GM03348 (cell line): ENCODE data around the gene PLA2G4D.

Experiments used
- DNase-seq: peaks from one replicate; pipeline ENCODE4 v3.0.0; 2012; ENCODE audit warnings: low spot score

The PLA2G4D gene

GRCh38 chr15:42094512-42094963 lies at the start of gene PLA2G4D:
TSS of gene PLA2G4D (minus strand) at chr15:42094562. CDS start at chr15:42094459, 103 bp downstream.
- DNase-seq = no peak

GRCh38 chr15:42143356-42143755 lies 49.0 kb upstream of the PLA2G4D start:
- no peak for DNase-seq

GRCh38 chr15:42141795-42142667 lies 47.7 kb upstream of the PLA2G4D start:
- DNase-seq = no peak

GRCh38 chr15:42141246-42141645 lies 46.9 kb upstream of the PLA2G4D start:
- DNase-seq = no peak

DNA sequence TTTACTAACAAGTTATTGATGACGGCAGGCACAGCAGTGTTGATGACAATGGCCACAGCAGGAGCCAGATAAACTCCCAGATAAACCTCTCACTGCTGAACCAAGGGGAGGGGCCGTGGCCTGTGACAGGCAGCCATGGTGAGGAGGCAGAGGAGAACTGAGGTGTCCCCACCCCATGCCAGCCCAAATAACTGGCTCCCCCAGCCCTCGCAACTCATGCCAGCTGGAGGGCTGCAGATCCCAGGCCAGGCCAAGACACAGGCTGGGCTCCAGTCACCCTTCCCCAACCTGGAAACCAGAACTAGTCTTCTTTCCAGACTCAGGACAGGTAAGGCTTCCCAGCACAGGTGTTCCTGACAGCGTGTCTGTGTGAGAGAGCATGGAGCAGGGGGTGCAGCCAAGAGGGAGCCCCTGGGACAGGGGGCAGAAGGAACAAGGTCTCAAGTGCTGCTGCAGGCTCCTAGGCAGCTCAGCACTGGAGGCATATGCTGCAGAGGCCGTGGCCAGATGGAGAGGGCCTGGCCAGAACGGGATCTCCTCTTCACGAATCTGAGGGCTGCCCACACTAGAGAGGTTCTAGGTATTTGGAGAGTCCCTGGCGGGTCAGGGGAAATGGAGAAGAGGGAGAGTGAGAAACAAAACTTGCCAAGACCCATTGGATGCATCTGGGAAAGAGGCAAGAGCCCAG lies 46.2 kb upstream of the PLA2G4D start:
- no peak for DNase-seq

GRCh38 chr15:42139596-42139995 lies 45.2 kb upstream of the PLA2G4D start:
- DNase-seq = no peak

- no peak for DNase-seq
These were observed 44.6 kb upstream of the PLA2G4D start for GRCh38 chr15:42138968-42139386.

DNA sequence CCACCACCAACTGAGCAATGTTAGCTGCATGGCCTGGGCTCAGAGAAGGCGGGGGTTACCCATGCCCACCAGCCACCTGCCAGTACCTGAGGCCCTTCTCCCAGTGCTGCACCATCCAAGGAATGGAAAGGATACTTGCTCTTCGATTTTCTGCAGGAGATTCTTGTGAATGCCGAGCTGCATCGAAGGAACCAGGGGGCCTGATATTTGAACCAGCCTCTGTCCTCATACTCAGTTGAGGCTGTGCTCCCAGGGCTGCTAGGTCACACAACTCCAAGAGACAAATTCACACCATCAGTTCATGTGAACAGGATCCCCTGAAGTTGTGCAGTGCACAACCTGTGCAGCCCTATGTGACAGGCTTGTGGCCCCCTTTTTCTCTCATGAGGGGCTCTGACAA lies 44.0 kb upstream of the PLA2G4D start:
- DNase-seq = no peak

- DNase-seq = peak; percentile 79
These were observed 43.3 kb upstream of the PLA2G4D start for GRCh38 chr15:42137461-42138261.

DNA sequence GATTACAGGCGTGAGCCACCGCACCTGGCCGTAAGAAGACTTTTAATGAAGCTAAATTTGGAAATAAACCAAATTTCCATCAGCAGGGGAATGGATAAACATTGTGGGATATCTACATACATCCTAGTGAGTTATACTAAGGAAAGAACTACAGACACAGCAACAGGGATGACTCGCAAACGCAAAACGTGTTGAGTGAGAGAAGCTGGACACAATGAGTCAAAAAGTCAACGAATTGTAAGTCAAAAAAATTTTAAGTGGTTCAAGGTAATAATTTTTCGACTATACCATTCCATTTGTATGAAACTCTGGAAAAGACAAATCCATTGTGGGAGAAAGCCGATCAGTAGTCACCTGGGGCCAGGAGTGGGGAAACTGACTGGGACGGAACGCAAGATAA lies 42.2 kb upstream of the PLA2G4D start:
- no peak for DNase-seq

GRCh38 chr15:42135351-42135750 lies 41.0 kb upstream of the PLA2G4D start:
- no peak for DNase-seq

DNA sequence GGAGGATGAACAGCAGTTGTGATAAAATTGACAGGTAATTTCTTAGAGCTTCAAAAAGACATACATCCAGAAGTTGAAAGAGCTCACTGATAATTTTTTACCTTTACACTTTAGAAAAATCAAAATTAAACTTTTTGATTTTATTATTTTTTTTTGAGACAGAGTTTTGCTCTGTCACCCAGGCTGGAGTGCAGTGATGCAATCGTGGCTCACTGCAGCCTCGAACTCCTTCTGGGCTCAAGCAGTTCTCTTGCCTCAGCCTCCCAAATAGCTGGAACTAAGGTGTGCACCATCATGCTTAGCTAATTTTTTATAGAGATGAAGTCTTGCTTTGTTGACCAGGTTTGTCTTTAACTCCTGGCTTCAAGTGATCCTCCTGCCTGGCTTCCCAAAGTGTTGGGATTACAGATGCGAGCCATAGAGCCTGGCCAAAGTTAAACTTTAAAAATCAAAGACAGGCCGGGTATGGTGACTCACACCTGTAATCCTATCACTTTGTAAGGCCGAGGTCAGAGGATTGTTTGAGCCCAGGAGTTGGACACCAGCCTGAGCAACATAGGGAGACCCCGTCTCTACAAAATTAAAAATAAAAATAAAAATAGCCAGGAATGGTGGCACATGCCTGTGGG lies 40.4 kb upstream of the PLA2G4D start:
- DNase-seq = no peak

DNA sequence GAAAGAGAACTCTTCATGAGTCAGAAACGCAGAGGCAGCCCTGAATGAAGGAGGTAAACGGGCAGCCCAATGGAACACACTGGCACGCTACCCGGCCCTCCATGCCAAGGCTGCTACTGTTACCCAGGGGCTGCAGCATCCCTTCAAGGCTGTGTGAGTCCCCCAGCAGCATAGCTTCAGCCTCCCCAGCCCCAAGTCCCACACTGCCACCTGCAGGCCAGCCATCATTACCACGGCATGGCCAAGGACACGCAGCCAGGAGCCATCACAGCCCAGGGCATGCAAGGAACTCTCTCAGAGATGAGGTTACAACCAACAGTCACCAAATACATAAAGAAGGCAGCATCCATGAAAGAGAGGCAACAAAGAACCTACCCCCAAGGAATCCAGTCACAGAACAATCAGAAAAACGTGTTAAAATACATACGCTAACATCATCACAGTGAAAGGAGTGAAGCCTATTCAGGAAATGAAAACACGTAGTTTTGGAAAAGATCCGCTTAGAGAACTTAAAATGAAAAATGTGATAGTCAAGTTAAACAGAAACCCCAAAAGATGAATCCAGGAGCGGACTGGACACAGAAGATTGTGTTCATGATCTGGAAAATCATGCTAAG lies 39.6 kb upstream of the PLA2G4D start:
- DNase-seq = peak; percentile 60

DNA sequence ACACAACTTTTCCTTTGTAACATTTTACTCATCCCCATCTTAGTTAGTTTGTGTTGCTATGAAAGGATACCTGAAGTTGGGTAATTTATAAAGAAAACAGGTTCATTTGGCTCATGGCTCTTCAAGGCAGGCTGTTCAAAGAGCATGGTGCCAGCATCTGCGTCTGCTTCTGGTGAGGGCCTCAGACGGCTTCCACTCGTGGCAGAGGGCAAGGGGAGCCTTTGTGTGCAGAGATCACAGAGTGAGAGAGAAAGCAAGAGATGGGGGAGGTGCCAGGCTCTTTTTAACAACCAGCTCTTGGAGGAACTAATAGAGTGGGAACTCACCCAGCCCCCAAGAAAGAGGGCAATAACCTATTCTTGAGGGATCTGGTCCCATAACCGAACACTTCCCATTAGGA lies 39.0 kb upstream of the PLA2G4D start:
- DNase-seq = no peak

GRCh38 chr15:42131826-42132806 lies 37.8 kb upstream of the PLA2G4D start:
- DNase-seq = no peak

- no peak for DNase-seq
These were observed 36.6 kb upstream of the PLA2G4D start for GRCh38 chr15:42131006-42131405.

DNA sequence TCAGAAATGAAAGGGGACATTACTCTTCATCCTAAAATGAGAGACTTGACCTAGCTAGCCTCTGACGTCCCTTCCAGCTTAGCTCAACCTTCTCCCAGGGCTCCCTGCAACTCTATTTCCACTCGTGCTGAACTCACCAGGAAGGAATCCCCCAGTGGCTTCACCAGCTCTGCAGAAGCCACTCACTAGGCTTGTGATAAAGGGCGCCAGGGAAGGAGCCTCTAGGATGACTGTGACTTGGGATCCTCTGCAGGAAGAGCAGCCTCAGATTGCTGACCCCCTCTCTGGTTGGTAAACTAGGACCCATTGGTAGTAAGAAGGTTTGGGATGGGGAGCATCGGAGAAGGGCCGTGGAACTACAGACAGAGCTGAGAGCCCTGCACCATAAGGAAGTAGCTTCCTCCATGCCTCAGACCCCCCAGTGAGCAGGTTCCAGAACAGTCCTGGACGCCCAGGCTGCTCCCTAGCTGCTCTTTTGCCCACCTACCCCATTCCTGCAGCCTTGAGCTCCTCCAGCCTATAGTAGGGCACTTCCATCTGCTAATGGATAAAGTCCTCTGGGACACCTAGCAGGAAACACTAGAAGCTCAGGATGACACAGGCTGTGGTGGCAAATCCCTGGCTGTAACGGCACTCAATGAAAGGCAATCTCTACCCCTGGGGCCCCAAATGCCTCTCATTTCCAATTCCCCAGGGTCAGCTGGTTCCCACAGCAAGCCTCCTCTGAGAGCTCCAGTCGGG lies 36.1 kb upstream of the PLA2G4D start:
- DNase-seq = no peak

DNA sequence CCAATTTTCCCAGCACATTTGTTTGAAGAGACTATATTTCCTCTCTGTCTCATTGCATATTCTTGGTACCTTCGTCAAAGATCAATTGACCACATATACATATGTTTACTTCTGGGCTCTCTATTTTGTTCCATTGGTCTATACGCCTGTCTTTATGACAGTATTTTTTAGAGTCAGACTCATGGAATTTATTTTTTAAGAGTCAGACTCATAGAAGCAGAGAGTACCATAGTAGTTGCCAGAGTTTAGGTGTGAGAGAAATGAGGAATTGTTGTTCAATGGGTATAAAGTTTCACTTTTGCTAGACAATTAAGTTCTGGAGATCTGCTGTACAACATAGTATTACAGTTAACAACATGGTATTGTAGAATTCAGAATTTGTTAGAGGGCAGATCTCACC lies 35.0 kb upstream of the PLA2G4D start:
- no peak for DNase-seq

GRCh38 chr15:42128476-42128875 lies 34.1 kb upstream of the PLA2G4D start:
- DNase-seq = no peak

- no peak for DNase-seq
These were observed 29.2 kb upstream of the PLA2G4D start for GRCh38 chr15:42123546-42123945.
